HS-5 (cell line): ENCODE results near the gene RPA4.
"Not testable (repeated sequence)": the region's sequence is repeated elsewhere in the genome, so short reads cannot be mapped to it uniquely, and the experiment has no call there.

Experiments
- DNase-seq: peaks from one replicate; pipeline ENCODE4 v3.0.0-alpha.2; 2012; ENCODE audit warnings: low read depth

RPA4 gene

GRCh38 chrX:96883608-96884007, at the start of gene RPA4:
TSS of gene RPA4 (plus strand) at chrX:96883908. CDS start at chrX:96884311, 403 bp downstream.
- no peak for DNase-seq

- DNase-seq: no peak
Observed at GRCh38 chrX:96834137-96834536, 49.6 kb upstream of the RPA4 start.

GRCh38 chrX:96835660-96836289, 47.9 kb upstream of the RPA4 start:
- DNase-seq: no peak

GRCh38 chrX:96837808-96838207, 45.9 kb upstream of the RPA4 start:
- no peak for DNase-seq

GRCh38 chrX:96838537-96838936, 45.2 kb upstream of the RPA4 start:
- no peak for DNase-seq

GRCh38 chrX:96841325-96841724, 42.4 kb upstream of the RPA4 start:
- DNase-seq: no peak

GRCh38 chrX:96841866-96842265, 41.8 kb upstream of the RPA4 start:
- not testable (repeated sequence) for DNase-seq

- no peak for DNase-seq
Observed at GRCh38 chrX:96843566-96843965, 40.1 kb upstream of the RPA4 start.

- DNase-seq: no peak
Observed at GRCh38 chrX:96846841-96847240, 36.9 kb upstream of the RPA4 start.

- DNase-seq: not testable (repeated sequence)
Observed at GRCh38 chrX:96859422-96859821, 24.3 kb upstream of the RPA4 start.

- no peak for DNase-seq
Observed at GRCh38 chrX:96861218-96861617, 22.5 kb upstream of the RPA4 start.

GRCh38 chrX:96861661-96862060, 22.0 kb upstream of the RPA4 start:
- DNase-seq: no peak

GRCh38 chrX:96884027-96884426, 319 bp downstream of the RPA4 start:
- no peak for DNase-seq

- DNase-seq: no peak
Observed at GRCh38 chrX:96889726-96890125, 6.0 kb downstream of the RPA4 start.

GRCh38 chrX:96906741-96907140, 23.0 kb downstream of the RPA4 start:
- no peak for DNase-seq

- no peak for DNase-seq
Observed at GRCh38 chrX:96907516-96908272, 24.0 kb downstream of the RPA4 start.

GRCh38 chrX:96909291-96909690, 25.6 kb downstream of the RPA4 start:
- DNase-seq: no peak

GRCh38 chrX:96918864-96919263, 35.2 kb downstream of the RPA4 start:
- DNase-seq: no peak

GRCh38 chrX:96919672-96920071, 36.0 kb downstream of the RPA4 start:
- DNase-seq: no peak

GRCh38 chrX:96924581-96924980, 40.9 kb downstream of the RPA4 start:
- no peak for DNase-seq

GRCh38 chrX:96929036-96929435, 45.3 kb downstream of the RPA4 start:
- DNase-seq: no peak
